ENCODE data around the gene JMJD8. TPM values are rescaled to one million over a fixed set of nuclear protein-coding genes. Genes with fewer than 3 reads are reported as not detected.

JMJD8 gene
- total and polyA plus RNA-seq, 9 of the 15 experiments (the other 6 are each of a cell fraction or from before 2014, with no cell fraction given) = 1.2 to 50.6 (median 29.3) TPM

GRCh38 chr16:728131-728889 is 44.2 kb upstream of the JMJD8 start (continued):
- no peak for TF ChIP-seq DNMT1 (IDR thresholded peaks at IDR 0.05)

- Histone ChIP-seq H3K4me3 (peak overlapping the region; percentile 80), H3K27me3 (ENCODE audit: control insufficient read depth in 2 of 2, insufficient read depth in 2 of 2, low read length in 2 of 2) (no peaks in the 10 kb centered on the region), H2AFZ (ENCODE audit: low read depth, low read length) (peak overlapping the region; percentile 33; the same call in 1 of the 2 replicates), H3K9me1 (ENCODE audit: control insufficient read depth, insufficient read depth, low read length) (no peaks in the 10 kb centered on the region), H3K36me3 (ENCODE audit: control insufficient read depth, insufficient read depth, low read length) (peaks cover 43% of the 10 kb centered on the region; the same call in 1 of the 3 replicates), H4K20me1 (replicated peaks; ENCODE audit: control insufficient read depth, insufficient read depth, low read length) (no peaks in the 10 kb centered on the region; the same call in 1 of the 2 replicates), H3K9me3 (replicated peaks; ENCODE audit: control insufficient read depth, insufficient read depth, low read depth, low read length) (no peaks in the 10 kb centered on the region), H3K79me2 (ENCODE audit: control insufficient read depth, insufficient read depth, low read length) (peaks cover 35% of the 10 kb centered on the region), H3K4me2 (ENCODE audit: insufficient read depth, low read length) (peak overlapping the region; percentile 97), H3K9ac (ENCODE audit: insufficient read depth in 1 of 2, low read depth in 2 of 2, low read length in 2 of 2) (peak overlapping the region; percentile 90 to 100), H3K27ac (ENCODE audit: extremely low read depth, low read depth, low read length) (peak overlapping the region; percentile 98), H3K4me1 (replicated peaks in 1 of 2; ENCODE audit: control insufficient read depth in 2 of 2, insufficient read depth in 2 of 2, low read length in 2 of 2) (peaks cover 13 to 96% of the 10 kb centered on the region in 2 experiments)
- peak; percentile 44 for ATAC-seq
- under 1% methylated on average over 49 of the region's 61 CpGs for WGBS (ENCODE audit: insufficient coverage, low coverage, missing lambda C conversion rate)
- in situ Hi-C loops (cut with MboI) = no loop called here
- TSS peak; percentile 62 for BruUV-seq (replicated peaks)
- intact Hi-C loops (cut with micrococcal nuclease) = no loop called here
- ChIA-PET CTCF (ENCODE audit: low intra/inter-chr PET ratio) (no interaction called here), POLR2A (interaction anchor here (0.5 to 1.7 kb wide), 4 partner anchors 9 to 569 kb away, joined by 3 to 11 read pairs (median 3); partner anchors contain the start of gene CIAO3)
- no peak for FAIRE-seq
- peak; percentile 35 to 65 (median 44) for DNase-seq (ENCODE audit: extremely low read depth in 1 of 4, low spot score in 3 of 4)
- TF ChIP-seq CREM (IDR thresholded peaks at IDR 0.05; ENCODE audit: low read depth) (no peak), ZNF584 (CRISPR knock-in tag; IDR thresholded peaks at IDR 0.05; ENCODE audit: low read depth) (no peak), NR1H2 (CRISPR knock-in tag; IDR thresholded peaks at IDR 0.05) (no peak), SRSF1 (IDR thresholded peaks at IDR 0.05; ENCODE audit: low read depth, low read length) (no peak), SREBF1 (IDR thresholded peaks at IDR 0.05; ENCODE audit: borderline replicate concordance, low read depth, low read length) (no peak), SAFB (IDR thresholded peaks at IDR 0.05; ENCODE audit: borderline replicate concordance, low read depth, low read length) (peak; percentile 99), POLR2G (IDR thresholded peaks at IDR 0.05; ENCODE audit: low read depth, low read length) (peak; percentile 80), MYBL2 (IDR thresholded peaks at IDR 0.05; ENCODE audit: low read depth) (no peak), MYBL2 (CRISPR knock-in tag; IDR thresholded peaks at IDR 0.05; ENCODE audit: borderline replicate concordance) (no peak), MCM3 (IDR thresholded peaks at IDR 0.05) (no peak), CBX2 (IDR thresholded peaks at IDR 0.05; ENCODE audit: insufficient read depth, low read length, poor library complexity, severe bottlenecking) (no peak), USF1 (CRISPR knock-in tag; IDR thresholded peaks at IDR 0.05) (peak; percentile 69), HLTF (IDR thresholded peaks at IDR 0.05) (0 out of 2 replicates have a peak, but pooled peaks have one; percentile 35), RHOXF2B (CRISPR knock-in tag; conservative IDR thresholded peaks at IDR 0.05) (no peak), KLF1 (tag; IDR thresholded peaks at IDR 0.05) (0 out of 2 replicates have a peak, but pooled peaks have one; percentile 38), STAG1 (CRISPR knock-in tag; IDR thresholded peaks at IDR 0.05; ENCODE audit: borderline replicate concordance) (no peak), CTCF (IDR thresholded peaks at IDR 0.05 in 2 of 3, conservative IDR thresholded peaks at IDR 0.05 in 1 of 3; ENCODE audit: insufficient read depth in 2 of 3, low read depth in 1 of 3, low read length in 3 of 3) (no peak)
Observed at GRCh38 chr16:727291-727977, 43.3 kb upstream of the JMJD8 start.

Data from K562 (cell line).